Stimulated activated CD4-positive, alpha-beta T cell treated with anti-CD3 and anti-CD28 coated beads, Interleukin-15, amount 100 ng/mL, for 1 hour (primary cell): ENCODE results near the gene MAPK9.
"Not testable (repeated sequence)": the region's sequence is repeated elsewhere in the genome, so short reads cannot be mapped to it uniquely, and the experiment has no call there.

Experiments used
- DNase-seq, 2 donors: peaks; one replicate each; pipeline ENCODE4 v3.0.0-alpha.2; 2020; ENCODE audit warnings: low read depth in 1 of 2, low spot score in 1 of 2

Gene MAPK9

DNA sequence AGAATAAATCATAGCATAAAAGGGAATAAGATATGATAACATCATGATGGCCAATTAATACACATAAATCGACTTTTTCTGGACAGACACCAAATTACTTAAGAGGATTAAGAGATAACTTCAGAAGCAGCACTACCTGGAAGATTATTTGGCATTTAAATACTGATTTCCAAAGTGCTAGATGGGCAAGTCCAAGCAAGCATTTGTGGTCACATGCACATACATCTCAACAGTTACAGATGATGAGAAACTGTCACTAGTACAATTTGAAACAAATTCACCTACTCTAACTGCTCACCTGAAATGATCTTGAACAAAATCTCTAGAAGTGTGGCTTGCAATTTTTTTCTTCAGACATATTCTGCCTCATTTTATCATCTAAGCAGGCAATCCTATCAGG, 56.0 kb downstream of the MAPK9 start:
- no peak for DNase-seq

DNA sequence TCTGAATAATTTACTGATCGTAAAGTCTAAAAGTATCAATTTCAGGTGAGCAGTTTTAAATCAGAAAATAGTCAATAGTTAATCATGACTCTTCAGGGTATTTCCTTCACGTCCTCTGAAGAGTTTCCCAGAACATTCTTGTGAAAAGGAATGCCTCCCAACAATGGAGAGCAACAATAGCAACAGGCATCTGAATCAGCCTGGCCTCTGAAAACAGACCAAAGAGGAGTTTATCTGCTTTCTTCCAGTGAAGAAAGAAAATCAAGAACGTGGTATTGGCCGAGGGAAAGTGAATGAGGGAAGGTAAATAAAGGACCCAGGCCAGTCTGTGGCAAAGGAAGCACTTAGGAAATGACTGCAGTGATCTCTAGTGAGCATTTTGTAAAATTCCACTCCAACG, 56.8 kb downstream of the MAPK9 start:
- no peak for DNase-seq

DNA sequence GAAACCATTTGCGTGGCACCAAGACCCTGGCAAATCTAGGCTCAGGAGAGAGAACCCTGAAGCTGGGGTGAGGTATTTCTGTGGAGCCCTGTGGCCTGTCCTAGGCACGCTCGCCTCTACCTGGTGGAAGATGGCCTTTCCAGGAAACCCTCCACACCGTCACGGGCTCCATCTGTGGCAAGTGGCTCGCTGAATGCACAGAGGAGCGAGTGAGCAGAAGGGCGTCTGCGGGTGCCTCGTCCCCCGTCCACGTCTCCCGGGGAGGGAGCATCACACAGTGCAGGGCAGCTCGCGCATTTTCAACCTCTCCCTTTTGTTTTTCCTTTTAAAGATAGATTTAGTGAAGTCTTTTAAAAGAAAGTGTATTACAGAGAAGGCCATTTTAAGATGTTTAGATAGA, 57.6 kb downstream of the MAPK9 start:
- DNase-seq, result no peak

DNA sequence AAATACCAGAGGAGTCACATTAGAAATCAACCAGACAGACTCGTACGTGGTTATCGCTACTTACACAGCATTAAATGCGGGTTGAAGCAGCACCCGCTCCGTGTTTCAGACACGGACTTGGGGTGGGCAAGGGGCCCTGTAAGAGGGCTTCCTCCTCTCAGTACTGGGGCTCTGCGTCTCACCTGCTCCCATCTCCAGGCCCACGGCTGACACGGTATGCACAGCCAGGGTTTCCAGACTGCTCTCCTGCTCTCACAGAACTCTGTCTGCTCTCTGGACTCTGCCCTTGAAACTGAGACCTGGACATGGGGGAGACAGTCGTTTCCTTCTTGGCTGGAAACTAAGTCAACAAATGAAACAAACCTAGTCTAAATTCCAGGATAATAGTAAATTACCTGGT, 58.2 kb downstream of the MAPK9 start:
- DNase-seq, result no peak

DNA sequence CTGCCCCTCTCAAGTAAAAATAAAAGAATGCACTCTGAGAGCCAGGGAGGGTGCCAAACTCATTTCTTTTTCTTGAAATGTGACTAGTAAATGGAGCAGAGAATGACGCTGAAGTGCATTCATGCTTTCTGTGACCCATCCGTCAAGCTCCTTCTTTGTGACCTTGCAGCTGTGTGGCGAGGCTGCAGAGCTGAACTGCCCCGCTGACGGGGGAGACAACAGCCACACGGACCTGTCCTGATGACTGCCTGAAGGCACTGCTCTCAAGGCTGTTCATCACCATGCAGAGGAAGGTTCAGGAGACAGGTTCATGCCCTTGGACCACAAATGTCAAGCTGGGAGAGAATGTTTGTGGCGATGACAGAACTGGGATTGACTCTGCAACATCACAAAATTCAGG, 61.9 kb downstream of the MAPK9 start:
- DNase-seq, result no peak

DNA sequence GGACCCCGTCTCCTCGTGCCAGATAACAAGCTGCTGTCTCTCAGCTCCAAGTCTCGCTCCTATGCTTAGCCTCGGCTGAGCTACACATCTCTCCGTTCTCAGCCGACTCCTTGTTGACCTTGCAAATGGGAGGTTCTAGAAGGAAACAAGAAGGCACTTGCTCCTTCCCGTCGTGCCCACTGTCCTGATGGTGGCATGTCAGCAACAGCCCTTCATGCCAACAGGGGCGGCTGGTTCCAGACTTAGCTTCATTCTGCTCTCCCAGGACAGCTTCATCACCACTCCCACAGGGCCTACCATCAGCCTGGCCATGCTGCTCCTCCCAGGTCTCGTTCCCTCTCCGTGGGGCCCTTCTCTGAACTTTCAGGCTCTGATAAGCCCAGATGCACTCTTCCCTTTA, 69.8 kb downstream of the MAPK9 start:
- no peak for DNase-seq

DNA sequence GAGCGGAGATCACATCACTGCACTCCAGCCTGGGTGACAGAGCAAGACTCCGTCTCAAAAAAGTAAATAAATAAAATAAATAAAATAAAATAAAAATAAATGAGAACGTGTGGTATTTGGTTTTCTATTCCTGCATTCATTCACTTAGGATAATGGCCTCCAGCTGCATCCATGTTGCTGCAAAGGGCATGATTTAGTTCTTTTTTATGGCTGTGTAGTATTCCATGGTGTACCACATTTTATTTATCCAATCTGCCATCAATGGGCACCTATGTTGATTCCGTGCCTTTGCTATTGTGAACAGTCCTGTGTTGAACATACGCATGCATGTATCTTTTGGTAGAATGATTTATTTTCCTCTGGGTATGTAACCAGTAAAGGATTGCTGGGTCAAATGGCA, 74.1 kb downstream of the MAPK9 start:
- DNase-seq, result no peak

DNA sequence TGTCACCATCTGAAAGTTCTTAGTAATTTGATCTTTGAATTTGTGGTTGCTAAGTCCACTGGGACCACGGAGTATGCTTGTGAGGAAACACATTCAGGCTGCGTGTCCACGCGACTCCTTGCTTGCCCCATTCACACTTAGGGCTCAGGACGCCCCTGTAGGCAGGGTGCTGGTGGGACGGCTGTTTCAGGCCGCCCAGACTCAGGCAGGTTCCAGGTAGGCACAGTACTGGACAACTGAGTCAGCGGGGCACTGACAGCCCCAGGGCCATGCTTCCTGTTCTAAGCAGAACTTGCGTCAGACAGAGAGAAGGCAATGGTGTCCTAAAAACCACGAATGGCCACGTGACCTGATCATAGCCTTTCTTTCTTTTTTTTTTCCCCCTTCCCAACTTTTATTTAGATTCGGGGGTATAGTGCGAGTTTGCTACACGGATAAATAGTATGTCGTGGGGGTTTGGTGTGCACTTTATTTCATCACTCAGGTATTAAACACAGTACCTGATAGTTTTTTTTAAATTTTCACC, 75.2 kb downstream of the MAPK9 start:
- no peak for DNase-seq

DNA sequence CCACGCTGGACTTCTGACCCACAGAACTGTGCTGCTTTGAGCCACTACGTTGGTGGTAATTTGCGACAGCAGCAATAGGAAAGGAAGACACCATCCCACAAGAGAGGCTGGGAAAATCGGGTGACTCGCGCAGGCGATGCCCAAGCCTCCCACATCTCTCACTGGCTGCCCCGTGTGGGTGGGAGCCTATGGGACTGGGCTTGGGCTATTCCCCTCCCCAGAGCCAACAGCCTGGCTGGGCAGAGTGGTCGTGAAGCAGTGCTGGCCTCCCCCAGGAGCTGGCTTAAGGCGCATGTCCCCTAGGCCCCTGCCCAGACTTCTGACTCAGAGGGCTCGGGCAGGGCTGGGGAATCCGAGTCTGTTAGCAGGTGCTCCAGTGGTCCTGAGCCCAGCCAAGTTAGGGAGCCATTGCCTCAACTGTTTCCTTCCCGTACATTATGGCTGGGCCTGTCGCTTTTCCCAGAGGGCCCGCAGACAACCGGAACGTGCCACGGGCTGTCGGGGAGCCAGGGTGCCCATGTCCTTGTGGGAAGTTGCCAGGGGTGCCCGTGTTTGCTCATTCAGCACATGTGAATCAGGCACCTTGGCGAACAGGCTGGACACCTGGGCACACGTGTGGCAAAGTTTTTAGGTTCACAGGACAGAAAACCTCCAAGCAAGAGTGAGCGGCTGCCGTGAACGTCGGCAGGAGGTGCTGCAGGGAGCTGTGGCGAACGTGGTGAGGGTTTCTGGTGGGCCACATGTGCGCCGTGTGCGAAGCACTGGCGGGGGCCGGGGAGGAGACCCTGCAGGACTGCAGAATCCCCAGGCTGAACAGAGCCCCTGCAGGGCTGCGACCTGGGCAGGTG, 75.9 kb downstream of the MAPK9 start:
- DNase-seq, result no peak

DNA sequence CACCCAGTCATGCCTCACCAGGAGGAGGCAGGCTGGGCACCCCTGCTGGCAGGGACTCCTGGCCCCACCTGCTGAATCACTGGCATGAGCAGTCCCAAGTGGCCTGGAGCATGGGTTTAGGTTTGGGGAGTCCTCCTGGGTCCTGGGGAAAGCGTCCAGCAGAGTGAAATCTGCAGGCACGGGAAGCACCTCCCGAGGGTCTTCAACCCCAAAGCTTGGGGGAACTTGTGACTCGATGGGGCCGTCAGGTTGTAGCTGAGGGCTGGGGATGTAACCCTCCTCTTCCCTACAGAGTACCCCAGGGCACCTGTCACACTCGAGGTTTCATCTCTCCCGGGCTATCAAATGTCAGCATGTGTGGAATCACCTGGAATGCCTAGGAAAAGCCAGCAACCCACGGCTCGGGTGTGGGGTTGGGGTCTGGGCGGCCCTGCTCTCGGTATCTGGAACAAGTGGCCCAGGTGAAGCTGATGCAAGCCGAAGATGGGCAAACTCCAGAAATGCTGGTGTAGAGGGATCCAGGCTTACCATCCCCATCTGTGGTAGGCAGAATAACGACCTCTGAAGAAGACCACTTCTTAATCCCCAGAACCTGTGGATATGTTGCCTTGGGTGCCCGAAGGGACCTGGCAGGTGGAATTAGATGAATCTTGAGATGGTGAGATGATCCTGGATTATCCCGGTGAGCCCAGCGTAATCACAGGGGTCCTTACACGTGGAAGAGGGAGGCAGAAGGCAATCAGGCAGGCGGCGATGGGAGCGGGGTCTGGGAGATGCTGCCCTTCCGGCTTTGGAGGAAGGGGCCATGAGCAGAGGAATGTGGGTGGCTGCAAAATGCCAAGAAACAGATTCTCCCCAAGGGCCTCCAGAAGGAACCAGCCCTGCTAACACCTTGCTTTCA, 76.8 kb downstream of the MAPK9 start:
- no peak for DNase-seq

DNA sequence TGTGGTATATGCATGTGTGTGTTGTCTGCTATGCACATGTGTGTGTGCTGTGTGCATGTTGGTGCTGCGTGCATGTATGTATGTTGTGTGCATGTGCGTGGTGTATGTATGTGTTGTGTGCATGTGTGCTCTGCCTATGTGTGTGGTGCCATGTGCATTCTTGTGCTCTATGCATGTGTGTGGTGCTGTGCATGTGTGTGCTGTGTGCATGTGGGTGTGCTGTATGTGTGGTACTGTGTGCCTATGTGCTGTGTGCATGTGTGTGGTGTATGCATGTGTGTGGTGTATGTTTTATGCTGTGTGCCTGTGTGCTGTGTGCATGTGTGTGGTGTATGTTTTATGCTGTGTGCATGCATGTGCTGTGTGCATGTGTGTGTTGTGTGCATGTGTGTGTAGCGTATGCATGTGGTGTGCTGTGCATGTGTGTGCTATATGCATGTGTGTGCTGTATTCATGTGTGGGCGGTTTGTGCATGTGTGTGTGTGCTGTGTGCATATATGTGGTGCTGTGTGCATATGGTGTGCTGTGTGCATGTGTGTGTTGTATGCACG, 78.2 kb downstream of the MAPK9 start:
- no peak for DNase-seq

DNA sequence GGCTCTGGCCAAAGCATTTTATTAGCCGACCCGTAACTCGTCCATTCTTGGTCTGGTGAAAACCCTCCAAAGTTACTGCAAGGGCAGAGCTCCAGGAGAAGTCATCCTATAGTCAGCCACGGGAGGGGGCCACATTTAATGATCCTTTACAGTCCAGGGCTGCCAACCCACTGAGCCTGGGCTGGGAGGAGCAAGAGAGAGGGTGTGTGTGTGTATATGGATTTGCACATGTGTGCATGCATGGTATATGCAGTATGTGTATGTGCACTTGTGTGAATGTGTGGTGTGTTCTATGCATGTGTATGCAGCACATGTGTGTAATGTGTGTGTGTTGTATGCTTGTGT, 78.7 kb downstream of the MAPK9 start:
- no peak for DNase-seq

DNA sequence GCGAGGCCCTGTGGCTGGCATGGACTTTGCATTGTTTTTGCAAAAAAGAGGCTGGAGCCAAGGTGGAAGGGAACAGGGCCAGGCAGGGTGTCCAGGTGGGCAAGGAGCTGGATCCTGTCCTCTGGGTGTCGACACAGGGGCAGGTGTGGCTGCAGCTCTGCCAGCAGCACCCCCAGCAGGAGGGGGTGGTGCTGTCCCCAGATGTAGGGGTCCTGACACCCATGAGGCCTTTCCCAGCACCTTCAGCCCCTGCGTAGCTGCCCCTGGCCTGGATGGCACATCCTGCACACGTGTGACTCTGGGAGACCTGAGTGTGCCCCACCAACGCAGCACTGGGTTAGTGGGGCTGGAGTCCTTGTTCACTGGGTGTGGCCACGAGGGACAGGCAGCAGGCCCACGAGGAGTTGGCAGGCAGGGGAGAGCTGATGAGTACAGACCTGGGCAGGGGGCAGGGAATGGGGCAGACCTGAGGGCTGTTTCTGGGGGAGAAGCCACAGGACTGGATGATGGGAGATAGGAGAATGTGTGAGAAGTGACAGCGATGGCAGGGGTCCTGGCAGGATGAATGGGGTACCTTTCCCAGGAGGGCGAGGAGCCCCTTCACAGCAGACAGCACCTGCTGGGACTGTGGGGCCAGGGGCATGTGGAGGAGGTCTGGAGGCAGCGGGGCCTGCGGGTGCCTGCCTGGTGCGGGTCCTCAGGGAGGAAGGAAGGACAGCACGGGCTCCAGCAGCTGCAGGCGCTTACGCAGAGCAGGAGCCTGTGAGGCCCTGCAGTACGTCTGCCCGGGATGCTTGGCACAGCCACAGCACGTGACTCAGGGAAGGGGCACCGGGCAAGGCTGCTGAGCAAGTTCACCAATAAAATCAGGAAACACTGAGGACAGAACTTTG, 79.3 kb downstream of the MAPK9 start:
- DNase-seq, result no peak

DNA sequence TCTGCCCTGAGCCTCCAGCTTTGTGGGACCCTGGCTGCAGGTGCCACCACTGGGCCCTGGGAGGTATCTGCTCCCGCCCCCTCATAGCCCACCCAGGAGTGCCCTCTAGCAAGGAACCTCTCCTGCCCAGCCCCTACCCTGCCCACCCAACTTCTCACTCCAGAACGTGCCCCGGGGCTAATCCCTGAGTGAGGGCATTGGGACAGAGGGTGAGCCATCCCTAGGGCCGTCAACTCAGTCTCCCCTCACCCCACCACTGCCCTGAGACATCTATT, 80.2 kb downstream of the MAPK9 start:
- DNase-seq, result no peak

DNA sequence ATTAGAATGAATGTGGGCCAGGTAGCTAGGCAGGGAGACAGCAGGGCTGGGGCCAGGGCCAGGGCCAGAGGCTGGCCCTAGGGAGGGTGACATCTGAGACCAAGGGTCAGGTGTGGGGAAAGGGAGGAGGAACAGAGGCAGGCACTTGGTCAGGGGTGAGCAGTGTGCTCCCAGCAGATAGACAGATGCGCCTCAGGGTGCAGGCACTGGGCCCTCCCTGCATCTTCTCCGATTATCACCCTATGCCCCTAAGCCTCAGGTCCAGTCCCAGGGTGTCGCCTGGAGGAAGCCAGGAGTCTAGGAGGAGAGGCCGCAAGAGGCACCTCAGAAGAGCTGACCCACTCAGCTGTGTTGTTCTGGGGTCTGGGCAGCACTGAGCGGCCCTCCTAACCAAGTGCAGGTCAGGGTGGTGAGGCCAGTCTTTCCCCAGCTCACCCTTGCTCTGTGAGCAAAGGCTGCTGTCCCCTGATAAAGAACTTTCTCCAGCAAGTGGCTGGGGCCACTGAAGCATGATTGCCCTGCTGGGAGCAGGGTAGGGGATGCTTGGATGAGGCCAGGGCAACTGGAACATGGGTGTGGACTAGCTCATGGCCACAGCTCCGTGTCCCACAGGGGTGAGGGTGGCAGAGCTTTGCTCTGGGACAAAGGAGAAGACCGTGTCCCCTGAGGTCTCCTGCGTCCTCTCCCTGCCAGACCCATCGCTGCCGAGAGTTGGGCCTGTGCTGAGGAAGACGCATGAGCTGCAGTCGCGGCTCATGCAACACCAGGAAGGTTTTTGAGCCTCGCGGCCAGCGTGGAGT, 80.7 kb downstream of the MAPK9 start:
- DNase-seq, result no peak

DNA sequence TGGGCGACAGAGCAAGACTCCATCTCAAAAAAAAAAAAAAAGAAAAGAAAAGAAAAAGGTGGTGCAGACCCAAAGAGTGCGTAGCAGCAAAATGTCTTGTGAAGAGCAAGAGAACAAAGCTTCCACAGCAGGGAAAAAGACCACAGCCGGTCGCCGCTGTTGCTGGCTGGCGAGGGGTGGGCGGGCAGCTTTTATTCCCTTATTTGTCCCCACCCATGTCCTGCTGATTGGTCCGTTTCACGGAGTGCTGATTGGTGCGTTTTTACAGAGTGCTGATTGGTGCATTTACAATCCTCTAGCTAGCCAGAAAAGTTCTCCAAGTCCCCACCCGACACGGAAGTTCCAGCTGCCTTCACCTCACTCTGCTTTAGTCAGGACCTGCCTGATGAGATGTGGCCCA, 81.8 kb downstream of the MAPK9 start:
- DNase-seq, result not testable (repeated sequence)

DNA sequence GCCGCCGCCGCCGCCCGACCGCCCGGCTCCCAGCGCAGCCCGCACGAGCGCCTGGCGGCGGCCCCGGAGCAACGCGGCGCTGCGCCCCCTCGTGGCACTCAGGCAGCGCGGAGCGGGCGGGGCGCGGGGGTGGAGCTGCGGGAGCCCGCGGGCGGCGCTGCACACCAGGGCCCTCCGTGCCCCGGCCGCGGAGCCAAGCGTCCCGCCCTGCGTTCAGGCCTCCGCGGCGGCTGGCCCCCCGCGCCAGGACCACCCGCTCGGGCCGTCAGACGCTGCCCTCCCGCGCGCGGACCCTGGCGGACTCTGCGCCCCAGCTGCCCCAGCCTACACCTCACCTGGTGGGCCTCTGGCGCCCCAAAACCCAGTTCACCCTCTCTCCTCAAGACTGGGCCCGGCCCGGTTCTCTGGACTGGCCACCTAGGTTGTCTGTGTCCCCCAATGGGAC, 82.7 kb downstream of the MAPK9 start, which contains the start of gene RASGEF1C:
Gene RASGEF1C (minus strand): TSS at position 75 of the 445 bp plus-strand sequence. CDS start 71,159 bp downstream, outside the sequence.
- DNase-seq, result peak; percentile 8 to 61

DNA sequence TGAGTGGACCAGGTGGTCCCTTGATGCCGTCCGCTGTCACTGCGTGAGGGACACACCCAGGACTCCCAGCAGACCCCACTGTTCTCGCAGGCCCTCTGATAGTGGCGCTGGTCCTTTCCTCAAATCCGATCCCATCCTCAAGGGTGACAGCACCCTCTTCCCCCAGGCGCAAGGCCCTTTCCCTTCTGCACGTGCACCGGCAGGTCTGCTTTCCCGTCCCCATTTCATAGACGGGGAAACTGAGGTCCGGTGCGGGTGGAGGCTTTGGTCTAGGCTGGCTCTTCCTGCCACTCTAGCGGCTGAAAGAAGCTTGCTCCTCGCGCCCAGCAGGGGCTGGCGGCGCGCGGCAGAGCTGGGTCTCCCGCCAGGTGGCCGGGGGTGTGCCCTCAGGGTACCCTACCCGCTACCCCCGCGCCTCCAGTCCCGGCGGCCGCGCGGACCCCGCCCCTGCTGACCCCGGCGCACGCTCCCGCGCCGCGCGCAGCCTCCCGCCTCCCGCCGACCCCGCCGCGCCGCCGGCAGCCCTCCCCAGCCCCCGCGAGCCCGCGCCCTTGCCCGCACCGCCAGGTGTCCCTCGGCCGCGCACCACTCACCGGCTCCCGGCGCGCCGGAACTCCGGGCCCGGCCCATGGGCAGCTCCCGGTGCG, 83.3 kb downstream of the MAPK9 start:
- no peak for DNase-seq

DNA sequence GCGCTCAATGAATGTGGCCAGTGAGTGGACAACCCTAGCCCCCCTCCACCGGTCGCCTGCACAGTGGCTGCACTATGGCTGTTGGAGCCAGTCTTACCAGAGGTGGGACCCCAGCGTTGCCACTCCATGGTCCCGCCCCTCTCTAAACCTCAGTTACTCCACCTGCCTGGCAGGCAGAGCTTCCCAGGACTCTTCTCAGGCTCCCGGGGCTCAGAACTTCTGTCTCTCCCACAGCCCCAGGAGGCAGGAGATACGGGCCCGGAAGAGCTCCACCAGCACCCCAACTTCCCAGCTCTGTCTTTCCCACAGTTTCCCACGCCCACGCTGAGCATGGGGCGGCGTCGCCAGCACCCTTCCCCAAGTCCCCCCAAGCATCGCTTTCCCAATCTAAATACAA, 83.8 kb downstream of the MAPK9 start:
- DNase-seq, result no peak

DNA sequence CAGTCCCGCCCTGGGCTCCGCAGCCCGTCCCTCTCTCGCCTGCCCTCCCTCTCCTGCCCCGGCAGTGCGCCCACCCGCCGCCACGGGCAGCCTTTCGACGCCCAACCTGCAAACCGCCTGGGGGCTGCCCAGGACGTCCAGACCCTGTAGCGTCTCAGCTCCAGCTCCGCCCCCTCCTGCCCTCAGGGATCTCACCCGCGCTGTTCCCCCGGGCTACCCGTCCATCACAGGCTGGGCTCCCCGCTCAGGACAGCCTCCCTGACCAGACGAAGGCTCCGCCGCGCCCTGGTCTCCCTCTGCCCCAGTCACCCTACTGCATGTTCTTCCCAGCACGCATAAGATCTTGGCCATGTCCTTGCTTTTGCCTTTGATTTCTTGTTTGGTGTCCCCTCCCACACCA, 84.3 kb downstream of the MAPK9 start:
- DNase-seq, result no peak
